Measurements from ENCODE around the gene PRR14. TPM values are rescaled to one million over a fixed set of nuclear protein-coding genes. Genes with fewer than 3 reads are reported as not detected.

Gene PRR14
- polyA plus RNA-seq, 1 of the 3 experiments (the other 2 are of a cell fraction): 13.5 TPM

- Histone ChIP-seq H3F3A (replicated peaks; ENCODE audit: insufficient read depth) (peaks cover 10% of the 10 kb centered on the region), H3K36me3 (replicated peaks in 1 of 2; ENCODE audit: control insufficient read depth in 1 of 2, insufficient read depth in 2 of 2, low read length in 1 of 2) (peaks cover 3 to 7% of the 10 kb centered on the region in 2 experiments), H4K20me1 (ENCODE audit: insufficient read depth) (no peaks in the 10 kb centered on the region), H3K4me3 (ENCODE audit: low read depth in 2 of 2, low read length in 1 of 2) (no peak overlapping the region), H3K9ac (no peak overlapping the region), H3K27ac (ENCODE audit: low read depth in 2 of 2, low read length in 1 of 2) (no peak overlapping the region), H3K9me3 (no peaks in the 10 kb centered on the region), H3K4me2 (no peak overlapping the region), H3K9me2 (no peaks in the 10 kb centered on the region), H3K79me2 (ENCODE audit: insufficient read depth) (no peaks in the 10 kb centered on the region), H3K27me3 (ENCODE audit: insufficient read depth) (no peaks in the 10 kb centered on the region), H2AFZ (ENCODE audit: low read depth) (no peak overlapping the region), H3K4me1 (ENCODE audit: control insufficient read depth in 1 of 2, insufficient read depth in 2 of 2, low read depth in 1 of 2, low read length in 1 of 2) (no peaks in the 10 kb centered on the region)
- ChIA-PET CTCF (interaction anchor here (0.9 to 3.6 kb wide), 3 partner anchors 11 to 19 kb away, joined by 3 to 16 read pairs (median 4); no protein-coding TSS in a partner anchor), POLR2A (interaction anchor here (0.6 kb wide), 1 partner anchor 54 kb away, joined by 4 read pairs; no protein-coding TSS in a partner anchor)
- no peak for TF ChIP-seq ELF1 (IDR thresholded peaks at IDR 0.05)
- TF ChIP-seq MXI1 (IDR thresholded peaks at IDR 0.05; ENCODE audit: low read depth, low read length): no peak
- WGBS (ENCODE audit: low lambda C conversion rate): 87% methylated on average over 9 of the region's 10 CpGs
- no peak for DNase-seq
Observed at GRCh38 chr16:30675143-30675542, 24.4 kb downstream of the PRR14 start.

- CTCF ChIA-PET: interaction anchor here (0.8 to 1.2 kb wide), 3 partner anchors 12 to 18 kb away, joined by 3 to 6 read pairs (median 5); no protein-coding TSS in a partner anchor
- WGBS (ENCODE audit: low lambda C conversion rate): 83% methylated on average over 11 of the region's 11 CpGs
Observed at GRCh38 chr16:30677931-30678585, 27.3 kb downstream of the PRR14 start.

More at GRCh38 chr16:30677931-30678585, 27.3 kb downstream of the PRR14 start:
- POLR2A ChIA-PET: no interaction called here
- Histone ChIP-seq H2AFZ (ENCODE audit: low read depth) (no peak overlapping the region), H3F3A (replicated peaks; ENCODE audit: insufficient read depth) (no peaks in the 10 kb centered on the region), H4K20me1 (ENCODE audit: insufficient read depth) (no peaks in the 10 kb centered on the region), H3K4me3 (ENCODE audit: low read depth in 2 of 2, low read length in 1 of 2) (no peak overlapping the region), H3K27ac (ENCODE audit: low read depth in 2 of 2, low read length in 1 of 2) (no peak overlapping the region), H3K4me1 (ENCODE audit: control insufficient read depth in 1 of 2, insufficient read depth in 2 of 2, low read depth in 1 of 2, low read length in 1 of 2) (no peaks in the 10 kb centered on the region), H3K4me2 (no peak overlapping the region), H3K9me2 (no peaks in the 10 kb centered on the region), H3K27me3 (ENCODE audit: insufficient read depth) (no peaks in the 10 kb centered on the region), H3K79me2 (ENCODE audit: insufficient read depth) (no peaks in the 10 kb centered on the region), H3K36me3 (replicated peaks in 1 of 2; ENCODE audit: control insufficient read depth in 1 of 2, insufficient read depth in 2 of 2, low read length in 1 of 2) (no peaks in the 10 kb centered on the region), H3K9ac (no peak overlapping the region), H3K9me3 (no peaks in the 10 kb centered on the region)
- TF ChIP-seq RXRA (IDR thresholded peaks at IDR 0.05; ENCODE audit: borderline replicate concordance, low read depth) (no peak), RCOR1 (IDR thresholded peaks at IDR 0.05; ENCODE audit: low read length) (no peak), USF1 (IDR thresholded peaks at IDR 0.05; ENCODE audit: borderline replicate concordance, low read depth) (no peak), EP300 (IDR thresholded peaks at IDR 0.05; ENCODE audit: borderline replicate concordance in 1 of 2, low read depth in 1 of 2, low read length in 1 of 2) (no peak), PBX3 (IDR thresholded peaks at IDR 0.05) (no peak), CHD2 (IDR thresholded peaks at IDR 0.05; ENCODE audit: low read length, partially characterized antibody) (no peak), TAF1 (IDR thresholded peaks at IDR 0.05; ENCODE audit: borderline replicate concordance, low read depth, low read length) (no peak), SIN3A (IDR thresholded peaks at IDR 0.05; ENCODE audit: borderline replicate concordance, low read depth, low read length) (no peak), USF2 (IDR thresholded peaks at IDR 0.05; ENCODE audit: borderline replicate concordance, low read depth, low read length) (no peak), IRF3 (IDR thresholded peaks at IDR 0.05; ENCODE audit: low read depth, low read length) (no peak), ZBTB33 (IDR thresholded peaks at IDR 0.05; ENCODE audit: borderline replicate concordance, low read depth) (no peak), RFX5 (IDR thresholded peaks at IDR 0.05; ENCODE audit: low read length) (no peak), NFIC (IDR thresholded peaks at IDR 0.05; ENCODE audit: borderline replicate concordance) (no peak), GATA2 (CRISPR knock-in tag; IDR thresholded peaks at IDR 0.05) (no peak)
- no peak for DNase-seq

Measured in SK-N-SH (cell line).